NCI-H1436 (cell line): ENCODE measurements around the gene NEK5.
"Not testable (repeated sequence)": the region's sequence is repeated elsewhere in the genome, so short reads cannot be mapped to it uniquely, and the experiment has no call there.

Experiments used
- DNase-seq: peaks from one replicate; lab custom pipeline; 2025; lab: John Stamatoyannopoulos, UW

Gene NEK5

GRCh38 chr13:52136763-52137162 lies 7.9 kb upstream of the NEK5 start:
- DNase-seq = no peak

DNA sequence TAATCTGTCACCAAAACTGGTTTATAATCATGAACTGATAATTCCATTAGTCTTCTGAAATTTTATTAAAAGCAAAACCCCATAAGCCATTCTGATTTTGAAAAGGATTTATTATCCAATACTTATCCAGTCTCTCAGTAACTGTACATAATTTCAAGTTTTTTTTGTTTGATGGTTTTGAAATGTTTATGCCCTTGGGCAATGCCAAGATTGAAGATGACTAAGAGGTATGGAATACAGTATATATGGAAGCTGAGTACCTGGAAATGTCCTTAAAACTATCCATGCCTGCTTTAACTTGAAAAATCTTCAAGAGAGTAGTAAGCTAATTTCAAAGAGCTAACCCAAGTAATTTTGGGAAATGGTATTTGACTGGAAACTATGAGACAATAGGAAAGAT lies 1.8 kb upstream of the NEK5 start:
- no peak for DNase-seq

GRCh38 chr13:52127783-52128702 lies 830 bp downstream of the NEK5 start:
- DNase-seq = peak; percentile 40

GRCh38 chr13:52127378-52127777 lies 1.5 kb downstream of the NEK5 start:
- DNase-seq = no peak

DNA sequence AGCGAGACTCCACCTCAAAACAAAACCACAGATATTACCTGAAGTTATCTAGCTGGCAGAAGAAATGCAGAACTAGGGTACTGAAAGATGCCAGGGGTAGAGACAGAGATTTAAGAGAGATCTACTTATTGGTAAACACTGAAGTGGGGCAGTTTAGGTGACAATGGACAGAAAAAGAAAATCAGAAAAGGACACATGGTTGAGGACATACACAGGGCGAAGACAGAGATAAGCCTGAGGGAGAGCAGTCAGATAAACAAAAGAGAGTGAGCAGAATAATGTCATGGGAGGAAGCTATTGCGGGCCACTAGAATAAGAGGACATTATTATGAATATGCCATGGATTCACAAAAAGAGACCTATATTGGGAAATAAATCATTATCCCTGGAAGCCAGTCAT lies 3.3 kb downstream of the NEK5 start:
- DNase-seq = no peak

GRCh38 chr13:52118595-52118994 lies 10.3 kb downstream of the NEK5 start:
- DNase-seq = no peak

DNA sequence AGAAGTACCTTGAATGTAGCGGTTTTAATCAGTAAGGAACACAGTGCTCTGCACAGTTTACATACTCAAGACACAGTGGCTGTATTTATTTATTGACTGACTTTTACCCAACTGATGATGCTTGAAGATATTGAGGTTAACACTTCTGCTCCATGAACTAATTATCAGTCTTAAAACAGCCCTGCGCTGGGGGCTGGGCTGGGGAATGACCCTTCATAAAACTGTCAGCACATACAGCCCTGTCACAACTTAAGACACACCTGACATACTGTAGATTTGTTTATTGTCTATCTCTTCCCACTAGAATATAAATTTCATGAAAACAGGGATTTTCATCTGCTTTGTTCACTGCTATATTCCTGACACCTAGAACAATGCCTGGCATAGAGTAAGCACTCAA lies 10.8 kb downstream of the NEK5 start:
- no peak for DNase-seq

- DNase-seq = no peak
These were observed 16.3 kb downstream of the NEK5 start for GRCh38 chr13:52112591-52112990.

GRCh38 chr13:52109116-52109670 lies 19.7 kb downstream of the NEK5 start:
- DNase-seq = no peak

GRCh38 chr13:52105841-52106240 lies 23.0 kb downstream of the NEK5 start:
- DNase-seq = no peak

- DNase-seq = no peak
These were observed 24.2 kb downstream of the NEK5 start for GRCh38 chr13:52104624-52105023.

- DNase-seq = no peak
These were observed 25.5 kb downstream of the NEK5 start for GRCh38 chr13:52103386-52103785.

DNA sequence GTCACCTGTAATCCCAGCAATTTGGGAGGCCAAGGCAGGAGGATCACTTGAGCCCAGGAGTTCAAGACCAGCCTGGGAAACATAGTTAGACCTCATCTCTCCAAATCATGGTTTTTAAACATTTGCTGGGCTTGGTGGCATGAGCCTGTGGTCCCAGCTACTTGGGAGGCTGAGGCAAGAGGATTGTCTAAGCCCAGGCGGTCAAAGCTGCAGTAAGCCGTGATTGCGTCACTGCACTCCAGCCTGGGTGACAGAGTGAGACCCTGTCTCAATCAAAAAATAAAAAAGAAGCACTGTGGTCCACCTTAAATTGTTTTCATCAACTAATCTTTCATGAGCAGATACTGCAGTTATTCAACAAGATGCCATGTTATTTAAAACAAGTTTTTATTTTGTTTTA lies 26.4 kb downstream of the NEK5 start:
- not testable (repeated sequence) for DNase-seq

GRCh38 chr13:52097197-52097596 lies 31.7 kb downstream of the NEK5 start:
- no peak for DNase-seq

GRCh38 chr13:52096748-52097147 lies 32.1 kb downstream of the NEK5 start:
- DNase-seq = no peak

DNA sequence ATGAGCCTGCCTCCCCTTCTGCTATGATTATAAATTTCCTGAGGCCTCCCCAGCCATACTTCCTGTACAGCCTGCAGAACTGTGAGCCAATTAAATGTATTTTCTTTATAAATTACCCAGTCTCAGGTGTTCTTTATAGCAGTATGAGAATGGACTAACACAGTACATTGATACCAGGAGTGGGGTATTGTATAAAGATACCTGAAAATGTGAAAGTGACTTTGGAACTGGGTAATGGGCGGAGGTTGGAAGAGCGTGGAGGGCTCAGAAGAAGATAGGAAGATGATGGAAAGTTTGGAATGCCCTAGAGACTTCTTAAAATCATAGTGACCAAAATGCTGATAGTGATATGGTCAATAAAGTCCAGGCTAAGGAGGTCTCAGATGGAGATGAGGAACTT lies 32.8 kb downstream of the NEK5 start:
- no peak for DNase-seq

DNA sequence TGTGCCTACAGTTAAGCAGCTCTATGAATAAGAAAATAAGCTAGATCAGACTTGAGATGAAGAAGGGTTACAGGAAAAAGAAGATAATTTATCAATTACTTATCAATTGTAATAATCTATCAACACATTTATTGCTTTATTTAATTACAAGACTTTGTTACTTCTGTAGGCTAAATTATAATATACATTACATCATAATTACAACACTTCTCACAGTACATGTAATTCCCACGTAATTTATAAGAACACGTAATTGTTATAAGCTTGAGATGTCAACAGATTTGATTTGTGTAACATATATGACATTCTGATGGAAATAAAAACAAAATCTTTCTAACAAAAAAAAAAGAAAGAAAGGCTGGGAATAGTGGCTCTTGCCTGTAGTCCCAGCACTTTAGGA lies 36.8 kb downstream of the NEK5 start:
- DNase-seq = no peak

GRCh38 chr13:52091473-52091872 lies 37.4 kb downstream of the NEK5 start:
- DNase-seq = no peak

- DNase-seq = no peak
These were observed 43.5 kb downstream of the NEK5 start for GRCh38 chr13:52085421-52085820.

DNA sequence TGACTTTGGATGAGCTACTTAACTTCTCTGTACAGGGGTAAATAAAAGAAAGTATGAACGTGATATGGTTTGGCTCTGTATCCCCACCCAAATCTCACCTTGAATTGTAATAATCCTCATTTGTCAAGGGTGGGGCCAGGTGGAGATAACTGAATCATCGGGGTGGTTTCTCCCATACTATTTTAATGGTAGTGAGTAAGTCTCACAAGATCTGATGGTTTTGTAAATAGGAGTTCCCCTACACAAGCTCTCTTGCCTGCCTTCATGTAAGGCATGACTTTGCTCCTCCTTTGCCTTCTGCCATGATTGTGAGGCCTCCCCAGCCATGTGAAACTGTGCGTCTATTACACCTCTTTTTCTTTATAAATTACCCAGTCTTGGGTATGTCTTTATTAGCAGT lies 43.9 kb downstream of the NEK5 start:
- not testable (repeated sequence) for DNase-seq

GRCh38 chr13:52082601-52083000 lies 46.3 kb downstream of the NEK5 start:
- DNase-seq = no peak

DNA sequence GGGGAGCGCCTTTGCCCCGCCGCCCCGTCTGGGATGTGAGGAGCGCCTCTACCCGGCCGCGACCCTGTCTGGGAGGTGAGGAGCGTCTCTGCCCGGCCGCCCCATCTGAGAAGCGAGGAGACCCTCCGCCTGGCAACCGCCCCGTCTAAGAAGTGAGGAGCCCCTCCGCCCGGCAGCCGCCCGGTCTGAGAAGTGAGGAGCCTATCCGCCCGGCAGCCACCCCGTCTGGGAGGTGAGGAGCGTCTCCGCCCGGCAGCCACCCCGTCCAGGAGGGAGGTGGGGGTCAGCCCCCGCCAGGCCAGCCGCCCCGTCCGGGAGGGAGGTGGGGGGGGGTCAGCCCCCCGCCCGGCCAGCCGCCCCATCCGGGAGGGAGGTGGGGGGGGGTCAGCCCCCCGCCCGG lies 49.0 kb downstream of the NEK5 start:
- not testable (repeated sequence) for DNase-seq

GRCh38 chr13:52070929-52071523 lies 57.8 kb downstream of the NEK5 start:
- DNase-seq = no peak
